ENCODE data around the gene ATP5MC2. TPM values are rescaled to one million over a fixed set of nuclear protein-coding genes. Genes with fewer than 3 reads are reported as not detected.

ATP5MC2 gene
- total and polyA plus RNA-seq, 2 of the 4 experiments (the other 2 are of a cell fraction), result 309 to 361 TPM

DNA sequence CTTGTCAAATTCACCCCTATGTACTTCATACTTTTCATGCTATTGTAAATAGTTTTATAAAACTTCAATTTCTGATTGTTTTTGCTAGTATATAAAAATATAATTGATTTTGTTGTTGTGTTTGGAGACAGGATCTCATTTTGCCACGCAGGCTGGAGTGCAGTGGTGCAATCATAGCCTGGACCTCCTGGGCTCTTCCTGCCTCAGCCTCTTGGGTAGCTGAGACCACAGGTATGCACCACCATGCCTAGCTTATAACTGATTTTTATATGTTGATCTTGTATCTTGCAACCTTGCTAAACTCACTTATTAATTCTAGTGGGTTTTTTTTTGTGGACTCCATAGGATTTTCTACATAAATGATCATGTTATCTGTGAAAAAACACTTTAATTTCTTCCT lies 23.5 kb downstream of the ATP5MC2 start:
- Histone ChIP-seq H2BK20ac (ENCODE audit: low read depth, low read length) (no peak overlapping the region), H4K8ac (ENCODE audit: low read depth in 2 of 2, low read length in 2 of 2) (no peak overlapping the region), H3K79me1 (ENCODE audit: low read depth in 1 of 2, low read length in 2 of 2) (no peaks in the 10 kb centered on the region), H3K27me3 (ENCODE audit: control insufficient read depth, insufficient read depth, low read length) (no peaks in the 10 kb centered on the region; the same call in 1 of the 2 replicates), H4K5ac (ENCODE audit: low read depth, low read length) (no peak overlapping the region), H3K56ac (ENCODE audit: extremely low read depth, insufficient read depth, low read length) (no peak overlapping the region), H2AK5ac (ENCODE audit: low read depth, low read length) (no peak overlapping the region), H2BK120ac (ENCODE audit: low read depth, low read length) (no peak overlapping the region), H2AK9ac (replicated peaks; ENCODE audit: low read depth, low read length, poor library complexity) (no peak overlapping the region), H3K14ac (replicated peaks; ENCODE audit: low read depth, low read length) (no peak overlapping the region), H3K9ac (ENCODE audit: low read depth, low read length) (no peak overlapping the region), H3K9me3 (ENCODE audit: control insufficient read depth, insufficient read depth, low read length) (no peaks in the 10 kb centered on the region), H3K18ac (ENCODE audit: low read depth, low read length) (no peak overlapping the region), H3K4me3 (ENCODE audit: insufficient read depth, low read depth, low read length) (no peak overlapping the region), H3K27ac (ENCODE audit: insufficient read depth, low read length) (no peak overlapping the region), H2AFZ (replicated peaks; ENCODE audit: low read length, poor library complexity) (no peak overlapping the region), H3K4ac (ENCODE audit: low read depth, low read length) (no peak overlapping the region), H3K4me1 (ENCODE audit: control insufficient read depth, insufficient read depth, low read length) (peaks cover 1% of the 10 kb centered on the region; the same call in 1 of the 2 replicates), H4K91ac (ENCODE audit: insufficient read depth, low read depth, low read length) (no peak overlapping the region), H4K20me1 (ENCODE audit: insufficient read depth, low read length) (no peaks in the 10 kb centered on the region), H2BK15ac (ENCODE audit: low read depth, low read length) (no peak overlapping the region), H3K23ac (ENCODE audit: low read depth, low read length) (no peak overlapping the region), H2BK5ac (ENCODE audit: low read depth, low read length, poor library complexity, severe bottlenecking) (no peak overlapping the region), H3K9me1 (ENCODE audit: insufficient read depth, low read length) (no peaks in the 10 kb centered on the region), H3K4me2 (ENCODE audit: low read depth, low read length) (no peak overlapping the region), H3K36me3 (ENCODE audit: control insufficient read depth, insufficient read depth, low read length) (no peaks in the 10 kb centered on the region)
- peak; percentile 73 for TF ChIP-seq CEBPB (IDR thresholded peaks at IDR 0.05; ENCODE audit: low read depth, low read length)
- TF ChIP-seq, protein P1, sequence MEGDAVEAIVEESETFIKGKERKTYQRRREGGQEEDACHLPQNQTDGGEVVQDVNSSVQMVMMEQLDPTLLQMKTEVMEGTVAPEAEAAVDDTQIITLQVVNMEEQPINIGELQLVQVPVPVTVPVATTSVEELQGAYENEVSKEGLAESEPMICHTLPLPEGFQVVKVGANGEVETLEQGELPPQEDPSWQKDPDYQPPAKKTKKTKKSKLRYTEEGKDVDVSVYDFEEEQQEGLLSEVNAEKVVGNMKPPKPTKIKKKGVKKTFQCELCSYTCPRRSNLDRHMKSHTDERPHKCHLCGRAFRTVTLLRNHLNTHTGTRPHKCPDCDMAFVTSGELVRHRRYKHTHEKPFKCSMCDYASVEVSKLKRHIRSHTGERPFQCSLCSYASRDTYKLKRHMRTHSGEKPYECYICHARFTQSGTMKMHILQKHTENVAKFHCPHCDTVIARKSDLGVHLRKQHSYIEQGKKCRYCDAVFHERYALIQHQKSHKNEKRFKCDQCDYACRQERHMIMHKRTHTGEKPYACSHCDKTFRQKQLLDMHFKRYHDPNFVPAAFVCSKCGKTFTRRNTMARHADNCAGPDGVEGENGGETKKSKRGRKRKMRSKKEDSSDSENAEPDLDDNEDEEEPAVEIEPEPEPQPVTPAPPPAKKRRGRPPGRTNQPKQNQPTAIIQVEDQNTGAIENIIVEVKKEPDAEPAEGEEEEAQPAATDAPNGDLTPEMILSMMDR (conservative IDR thresholded peaks at IDR 0.05; ENCODE audit: low read depth, low read length), result no peak
- ChIA-PET CTCF (interaction anchor here (0.7 kb wide), 1 partner anchor 10 kb away, joined by 3 read pairs; no protein-coding TSS in a partner anchor), POLR2A (ENCODE audit: unreplicated experiment) (no interaction called here)
- no CpG with 5 or more reads among the region's 1 CpG for WGBS, 2 experiments (ENCODE audit: extremely low coverage in 2 of 2, insufficient read length in 1 of 2)
- no TSS peak for BruUV-seq (replicated peaks)
- in situ Hi-C loops (cut with MboI; ENCODE audit: low sequenced_read_pairs), result no loop called here
- DNase-seq, result peak; percentile 52
- intact Hi-C loops (cut with micrococcal nuclease), result no loop called here
- ATAC-seq (ENCODE audit: low read depth), result peak; percentile 54; the same call in 1 of the 2 replicates
- dilution Hi-C loops (cut with HindIII; ENCODE audit: low sequenced_read_pairs, unreplicated experiment), result no loop called here
